Stimulated activated CD8-positive, alpha-beta memory T cell treated with anti-CD3 and anti-CD28 coated beads, Interleukin-4, amount 100 ng/mL, for 48 hours (primary cell): Measurements from ENCODE around the gene ARSG.
"Not testable (repeated sequence)": the region's sequence is repeated elsewhere in the genome, so short reads cannot be mapped to it uniquely, and the experiment has no call there.

ENCODE experiments used
- DNase-seq: peaks from one replicate; pipeline ENCODE4 v3.0.0-alpha.2; 2020

ARSG gene

DNA sequence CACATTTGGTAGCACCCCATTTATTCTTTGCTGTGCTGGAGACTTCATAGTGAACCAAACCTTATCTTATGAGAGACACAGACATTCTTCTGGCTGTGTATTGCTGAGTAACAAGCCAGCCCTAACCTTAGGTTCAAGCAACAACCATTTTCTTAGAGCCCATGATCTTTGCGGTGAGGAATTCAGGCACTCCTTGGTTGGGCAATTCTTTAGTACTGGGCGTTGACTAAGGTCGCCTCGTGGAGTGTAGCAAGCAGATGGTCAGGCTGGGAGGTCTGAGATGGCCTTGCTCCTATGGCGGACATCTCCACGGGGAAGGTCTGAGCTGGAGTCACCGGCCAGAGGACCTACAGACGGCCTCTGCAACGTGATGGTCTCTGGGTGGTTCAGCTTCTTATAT, 43.1 kb downstream of the ARSG start:
- no peak for DNase-seq

DNA sequence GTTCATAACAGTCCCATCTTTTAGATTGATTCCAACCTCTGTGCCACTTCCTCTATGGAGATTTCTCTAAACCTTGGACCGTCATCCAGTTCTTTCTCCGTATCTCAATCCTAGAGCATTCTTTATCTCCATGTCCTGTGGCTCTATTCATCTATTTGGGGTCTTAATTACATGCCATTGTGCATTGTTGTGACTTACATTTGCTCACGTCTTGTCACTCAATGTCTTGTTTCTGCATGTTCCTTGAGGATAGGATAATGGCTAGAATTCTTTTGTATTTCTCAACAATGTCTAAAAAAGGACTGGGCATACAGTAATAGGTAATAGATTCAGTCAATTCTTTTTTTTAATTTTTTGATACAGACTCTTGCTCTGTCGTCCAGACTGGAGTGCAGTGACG, 50.2 kb downstream of the ARSG start:
- no peak for DNase-seq

DNA sequence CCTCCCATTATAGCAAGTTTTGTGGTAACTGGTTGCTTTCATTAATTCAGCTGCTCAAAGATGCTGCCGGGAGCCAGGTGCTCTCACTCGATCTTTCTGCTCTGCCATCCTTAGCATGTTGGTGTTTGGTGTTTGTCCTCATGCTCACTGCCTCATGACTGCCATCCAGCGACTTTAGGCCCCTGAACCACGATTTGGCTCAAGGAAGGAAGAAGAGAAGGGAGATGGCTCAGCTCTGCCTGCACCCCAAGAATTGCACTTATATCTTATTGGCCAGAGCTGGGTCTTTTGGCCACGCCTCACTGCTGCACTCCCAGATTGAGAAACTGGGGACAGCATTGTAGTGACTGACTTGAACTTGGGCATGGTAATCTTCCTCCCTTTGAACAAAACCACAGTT, 52.7 kb downstream of the ARSG start:
- peak; percentile 31 for DNase-seq

DNA sequence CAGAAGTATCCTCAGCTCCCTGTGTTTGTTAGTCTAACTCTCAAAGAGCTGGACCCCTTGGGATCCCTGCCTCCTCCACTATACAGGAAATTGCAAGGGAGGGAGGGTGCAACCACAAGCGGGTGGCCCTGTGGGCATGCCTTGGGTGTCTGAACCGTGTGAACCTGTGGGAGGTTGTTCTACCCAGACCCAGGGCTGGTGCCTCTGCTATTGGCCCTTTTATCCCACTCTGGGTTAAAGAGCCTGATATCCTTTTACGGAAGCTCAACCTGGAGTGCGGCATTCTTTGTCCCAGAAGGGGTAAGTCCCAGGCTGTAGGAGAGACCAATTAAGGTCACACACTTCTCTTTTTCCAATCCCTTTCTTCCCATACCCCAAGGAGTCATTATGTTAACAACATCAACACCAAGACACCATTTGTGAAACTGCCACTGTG, 53.4 kb downstream of the ARSG start:
- DNase-seq, result peak; percentile 54

DNA sequence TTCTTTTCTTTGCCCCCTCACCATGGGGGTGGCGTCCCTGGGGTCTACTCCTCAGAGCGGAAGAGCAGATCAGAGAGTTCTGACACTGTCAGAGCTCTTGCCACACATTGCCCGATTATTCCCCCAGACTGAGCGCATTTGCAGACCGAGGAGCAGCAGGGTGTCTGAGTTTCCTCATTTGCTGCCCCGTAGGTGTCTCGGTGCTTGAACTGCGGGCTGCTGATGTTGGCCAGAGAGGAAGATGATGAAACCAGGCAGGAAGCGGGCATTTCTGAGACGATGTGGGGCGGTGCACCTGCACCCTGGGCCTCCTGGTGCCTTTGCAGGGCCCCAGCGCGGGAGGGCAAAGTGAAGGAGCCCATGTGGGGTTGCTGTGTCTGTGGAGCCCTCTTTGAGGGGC, 55.2 kb downstream of the ARSG start:
- peak; percentile 84 for DNase-seq

DNA sequence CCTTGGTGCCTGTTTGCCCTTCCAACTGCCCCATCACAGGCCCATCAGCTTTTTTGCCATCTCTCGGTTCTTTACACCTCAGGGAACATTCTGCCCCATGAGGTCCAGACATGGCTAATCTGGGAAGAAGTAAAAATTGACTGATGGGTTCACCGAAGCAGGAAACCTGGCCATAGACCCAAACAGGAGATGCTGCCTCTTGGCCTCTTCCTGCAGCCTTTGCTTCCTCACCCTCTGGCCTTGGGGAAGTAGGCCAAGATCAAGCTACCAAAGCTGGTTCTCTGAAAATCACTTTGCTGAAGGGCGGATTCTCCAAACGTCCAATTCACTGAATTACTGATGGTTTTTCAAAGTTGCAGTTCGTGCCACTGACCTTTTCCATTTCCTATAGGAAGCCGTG, 56.1 kb downstream of the ARSG start:
- DNase-seq, result no peak

DNA sequence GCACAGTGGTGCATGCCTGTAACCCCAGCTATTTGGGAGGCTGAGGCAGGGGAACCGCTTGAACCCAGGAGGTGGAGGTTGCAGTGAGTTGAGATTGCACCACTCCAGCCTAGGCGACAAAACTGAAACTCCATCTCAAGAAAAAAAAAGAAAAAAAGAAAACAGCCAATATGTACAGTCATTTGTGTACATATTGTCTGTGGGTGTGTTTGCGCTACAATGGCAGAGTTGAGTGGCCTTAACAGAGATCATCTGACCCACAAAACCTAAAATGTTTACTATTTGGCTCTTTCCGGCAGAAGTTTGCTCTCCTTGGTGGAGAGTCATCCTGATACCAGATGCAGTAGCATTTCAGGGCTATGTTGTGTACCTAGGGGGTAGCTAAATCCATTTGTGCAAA, 57.9 kb downstream of the ARSG start:
- DNase-seq, result peak; percentile 28

DNA sequence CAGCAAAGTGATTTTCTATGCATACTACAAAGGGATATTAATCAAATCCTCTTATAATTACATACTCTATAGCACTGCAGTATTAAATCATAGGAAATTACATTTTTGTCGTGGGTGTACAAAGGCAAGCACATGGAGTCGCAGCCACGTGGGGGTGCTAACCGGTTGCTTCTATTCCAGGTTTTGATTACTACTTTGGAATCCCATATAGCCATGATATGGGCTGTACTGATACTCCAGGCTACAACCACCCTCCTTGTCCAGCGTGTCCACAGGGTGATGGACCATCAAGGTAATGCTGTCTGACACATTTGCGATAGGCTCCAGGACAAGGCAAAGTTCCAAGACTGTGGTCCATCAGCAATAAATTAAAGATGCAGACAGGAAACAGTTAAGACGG, 60.1 kb downstream of the ARSG start:
- no peak for DNase-seq

DNA sequence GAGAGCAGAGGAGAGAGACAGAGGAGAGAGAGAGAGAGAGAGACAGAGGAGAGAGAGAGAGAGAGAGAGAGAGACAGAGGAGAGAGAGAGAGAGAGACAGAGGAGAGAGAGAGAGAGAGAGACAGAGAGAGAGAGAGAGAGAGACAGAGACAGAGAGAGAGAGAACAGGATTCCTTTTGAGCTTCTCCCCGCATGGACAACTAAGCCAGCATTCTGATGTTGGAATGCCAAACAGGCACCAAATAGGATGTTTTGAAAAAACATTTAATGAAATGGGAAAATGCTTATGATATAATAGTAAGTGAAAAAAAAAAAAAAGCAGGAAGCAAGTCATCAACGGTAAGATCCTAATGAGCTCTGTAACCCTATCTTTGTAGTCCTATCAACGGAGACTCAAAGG, 60.7 kb downstream of the ARSG start:
- DNase-seq, result no peak

DNA sequence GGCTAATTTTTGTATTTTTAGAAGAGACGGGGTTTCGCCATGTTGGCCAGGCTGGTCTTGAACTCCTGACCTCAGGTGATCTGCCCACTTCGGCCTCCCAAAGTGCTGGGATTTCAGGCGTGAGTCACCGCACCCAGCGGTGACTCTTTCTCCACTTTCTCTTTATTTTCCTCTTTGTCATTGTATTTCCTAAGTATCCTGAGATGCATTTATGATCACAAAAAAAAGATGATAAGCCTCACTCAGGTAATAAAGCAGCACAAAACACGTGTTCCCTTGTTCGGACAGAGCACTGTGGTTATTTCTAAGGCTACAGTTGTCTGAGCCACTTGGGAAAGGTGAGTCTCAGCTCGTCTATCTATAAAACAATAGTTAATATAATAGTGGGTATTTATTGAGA, 61.4 kb downstream of the ARSG start:
- not testable (repeated sequence) for DNase-seq

DNA sequence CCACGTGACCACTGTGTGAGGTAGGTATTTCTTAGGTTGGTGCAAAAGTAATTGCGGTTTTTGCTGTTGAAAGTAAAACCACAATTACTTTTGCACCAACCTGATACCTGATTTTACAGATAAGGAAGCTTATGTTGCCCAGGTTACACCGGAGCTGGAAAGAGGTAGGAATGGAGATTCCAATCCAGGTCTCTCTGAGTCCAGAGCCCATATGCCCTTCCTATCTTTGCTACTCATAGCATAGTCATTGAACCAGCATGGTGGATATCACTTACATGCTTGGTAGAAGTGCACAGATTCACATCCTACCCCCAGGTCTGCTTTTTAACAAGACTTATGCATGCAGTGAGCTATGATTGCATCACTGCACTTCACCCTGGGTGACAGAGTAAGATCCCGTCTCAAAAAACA, 61.8 kb downstream of the ARSG start:
- DNase-seq, result no peak

DNA sequence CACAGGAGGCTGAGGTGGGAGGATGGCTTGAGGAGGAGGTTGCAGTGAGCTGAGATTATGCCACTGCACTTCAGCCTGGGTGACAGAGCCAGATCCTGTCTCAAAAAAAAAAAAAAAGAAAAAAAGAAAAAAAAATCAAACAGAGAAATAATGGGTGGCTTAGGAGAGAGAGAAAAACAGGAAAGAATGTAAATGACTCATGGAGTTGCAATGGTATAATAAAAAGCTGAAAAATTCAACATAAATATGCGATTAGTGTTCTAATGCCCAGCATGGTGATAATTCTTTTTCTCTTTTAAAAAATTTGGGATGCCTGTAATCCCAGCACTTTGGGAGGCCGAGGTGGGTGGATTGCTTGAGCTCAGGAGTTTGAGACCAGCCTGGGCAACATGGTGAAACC, 63.0 kb downstream of the ARSG start:
- not testable (repeated sequence) for DNase-seq

DNA sequence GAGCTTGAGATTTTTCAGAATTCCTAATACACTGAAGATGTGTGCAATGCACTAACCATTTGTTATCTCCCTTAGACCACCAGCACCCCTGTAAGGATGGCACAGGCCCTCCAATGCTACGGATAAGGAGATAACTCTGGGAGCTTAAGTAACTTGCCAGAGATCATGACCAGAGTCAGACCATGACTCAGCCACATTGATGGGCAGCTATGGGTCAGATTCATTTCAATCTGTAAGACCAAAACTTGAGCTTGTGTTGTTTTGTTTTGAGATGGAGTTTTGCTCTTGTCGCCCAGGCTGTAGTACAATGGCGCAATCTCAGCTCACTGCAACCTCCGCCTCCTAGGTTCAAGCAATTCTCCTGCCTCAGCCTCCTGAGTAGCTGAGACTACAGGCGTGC, 63.8 kb downstream of the ARSG start:
- DNase-seq, result not testable (repeated sequence)

DNA sequence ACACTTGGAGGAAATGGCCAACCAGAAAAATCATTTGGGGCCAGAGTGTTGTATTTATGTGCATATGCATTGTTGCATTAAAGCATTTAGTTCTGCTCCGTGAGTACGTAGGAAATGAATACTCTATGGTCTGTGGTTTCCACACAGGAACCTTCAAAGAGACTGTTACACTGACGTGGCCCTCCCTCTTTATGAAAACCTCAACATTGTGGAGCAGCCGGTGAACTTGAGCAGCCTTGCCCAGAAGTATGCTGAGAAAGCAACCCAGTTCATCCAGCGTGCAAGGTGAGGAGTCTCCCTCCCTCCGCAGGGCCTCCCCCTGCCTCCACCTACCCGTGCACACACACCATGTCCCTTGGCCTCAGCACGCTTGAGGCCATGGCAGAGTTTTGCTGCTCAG, 65.2 kb downstream of the ARSG start:
- peak; percentile 72 for DNase-seq

DNA sequence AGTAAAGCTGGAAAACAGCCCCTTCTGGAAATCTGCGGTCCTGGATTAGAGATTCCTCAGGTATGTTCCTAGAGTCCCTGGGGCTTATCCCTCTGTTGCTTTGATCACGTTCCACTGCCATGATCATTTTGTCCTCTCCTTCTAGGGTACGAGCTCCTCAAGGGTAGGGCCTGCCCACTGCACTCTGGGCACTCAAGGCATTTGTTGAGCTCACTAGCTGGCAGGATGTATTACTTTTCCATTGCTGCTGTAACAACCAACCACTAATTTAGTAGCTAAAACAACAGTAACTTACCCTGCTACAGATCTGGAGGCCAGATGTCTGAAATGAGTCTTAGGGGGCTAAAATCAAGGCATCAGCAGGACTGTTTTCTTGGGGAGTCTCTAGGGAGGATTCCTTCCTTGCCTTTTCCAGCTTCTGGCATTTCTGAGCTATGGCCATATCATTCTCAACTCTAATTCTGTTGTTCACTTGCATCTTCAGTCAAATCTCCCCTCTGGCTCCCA, 65.7 kb downstream of the ARSG start:
- DNase-seq, result no peak

DNA sequence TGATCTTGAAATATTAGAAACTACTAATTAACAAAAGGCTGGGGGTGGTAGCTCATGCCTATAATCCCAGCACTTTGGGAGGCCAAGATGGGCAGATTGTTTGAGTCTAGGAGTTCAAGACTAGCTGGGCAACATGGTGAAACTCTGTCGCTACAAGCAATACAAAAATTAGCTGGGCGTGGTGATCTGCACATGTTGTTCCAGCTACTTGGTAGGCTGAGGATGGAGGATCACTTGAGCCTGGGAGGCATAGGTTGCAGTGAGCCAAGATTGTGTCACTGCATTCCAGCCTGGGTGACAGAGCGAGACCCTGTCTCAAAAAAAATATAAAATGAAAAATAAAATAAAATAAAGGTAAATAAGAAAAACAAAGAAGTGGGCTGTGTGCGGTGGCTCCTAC, 66.6 kb downstream of the ARSG start:
- no peak for DNase-seq

DNA sequence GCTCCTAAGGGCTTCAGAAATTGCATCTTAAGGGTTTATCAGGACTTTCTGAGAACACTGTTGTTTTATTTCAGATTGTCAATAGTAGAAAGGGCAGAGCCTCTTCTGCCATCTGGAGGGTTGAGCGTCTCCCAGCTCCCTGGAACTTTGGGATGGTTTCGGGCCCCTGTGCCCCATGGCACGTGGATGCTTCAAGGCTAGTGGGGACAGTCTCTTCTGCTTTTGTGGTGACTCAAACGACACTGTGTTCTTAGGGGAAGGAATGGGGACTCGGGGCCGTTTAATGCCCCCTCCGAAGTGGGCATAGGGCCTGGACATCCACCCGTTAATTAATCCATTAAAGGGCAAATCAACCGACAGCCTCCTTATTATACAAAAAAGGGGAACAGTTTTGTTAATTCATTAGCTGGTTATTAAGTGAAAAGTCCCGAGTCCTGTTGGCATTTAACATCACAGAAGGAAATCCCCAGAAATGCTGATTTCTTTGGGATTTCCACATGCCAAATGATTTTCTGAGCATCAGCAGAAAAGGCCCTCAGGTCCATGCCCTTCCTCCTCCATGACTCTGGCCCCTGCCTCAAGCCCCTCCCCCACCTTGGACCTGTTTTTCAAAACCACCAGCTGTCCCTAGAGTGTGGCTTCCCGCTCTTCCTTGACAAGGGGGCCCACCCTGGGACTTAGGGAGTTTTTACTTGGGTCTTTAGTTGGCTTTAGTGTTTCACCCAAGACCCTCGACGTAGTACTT, 68.7 kb downstream of the ARSG start:
- no peak for DNase-seq

DNA sequence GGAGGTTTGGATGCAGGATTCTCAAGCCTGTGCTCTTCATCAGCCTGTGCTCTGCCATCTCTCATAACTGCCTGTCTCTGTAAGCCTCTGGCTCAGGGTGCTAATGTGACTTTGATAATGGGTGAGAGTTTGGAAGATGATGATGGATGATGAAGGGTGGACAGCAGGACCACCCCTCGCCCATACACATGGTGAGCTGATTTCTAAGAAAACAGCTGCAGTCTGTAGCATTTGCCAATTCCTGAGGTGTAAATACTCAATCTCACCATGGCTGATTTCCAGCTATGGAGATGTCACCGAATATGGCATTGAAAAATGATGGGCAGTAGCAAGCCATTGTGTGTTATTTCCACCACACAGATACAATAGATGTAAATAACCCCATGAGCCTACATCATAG, 74.2 kb downstream of the ARSG start:
- no peak for DNase-seq

DNA sequence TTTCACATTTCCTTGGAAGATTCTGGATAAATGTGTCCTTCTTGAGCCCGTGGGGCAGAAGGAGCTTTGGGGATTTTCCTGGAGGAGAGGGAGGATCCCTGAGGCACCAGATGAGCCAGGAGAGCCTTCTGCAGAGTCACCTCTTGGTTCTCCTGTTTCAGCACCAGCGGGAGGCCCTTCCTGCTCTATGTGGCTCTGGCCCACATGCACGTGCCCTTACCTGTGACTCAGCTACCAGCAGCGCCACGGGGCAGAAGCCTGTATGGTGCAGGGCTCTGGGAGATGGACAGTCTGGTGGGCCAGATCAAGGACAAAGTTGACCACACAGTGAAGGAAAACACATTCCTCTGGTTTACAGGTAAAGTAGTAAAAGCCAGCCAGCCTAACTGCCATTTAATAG, 77.1 kb downstream of the ARSG start:
- DNase-seq, result no peak

DNA sequence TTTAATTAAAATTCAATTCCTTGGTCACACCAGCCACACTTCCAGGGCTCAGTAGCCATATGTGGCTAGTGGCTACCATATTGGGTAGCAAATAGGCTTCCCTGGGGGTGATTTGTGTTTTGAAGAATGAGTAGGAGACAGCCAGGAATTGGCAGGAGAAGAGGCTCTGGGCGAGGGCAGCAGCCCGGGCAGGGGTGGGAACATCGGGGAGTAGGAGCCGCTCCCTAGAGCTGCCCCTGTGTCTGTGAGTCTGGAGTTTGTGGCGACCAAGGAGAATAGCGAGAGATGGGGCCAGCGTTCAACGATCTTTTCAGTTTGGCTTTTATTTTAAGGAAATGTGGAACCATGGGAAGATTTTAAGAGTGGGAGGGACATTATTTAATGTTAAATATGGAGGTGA, 84.3 kb downstream of the ARSG start:
- DNase-seq, result no peak

DNA sequence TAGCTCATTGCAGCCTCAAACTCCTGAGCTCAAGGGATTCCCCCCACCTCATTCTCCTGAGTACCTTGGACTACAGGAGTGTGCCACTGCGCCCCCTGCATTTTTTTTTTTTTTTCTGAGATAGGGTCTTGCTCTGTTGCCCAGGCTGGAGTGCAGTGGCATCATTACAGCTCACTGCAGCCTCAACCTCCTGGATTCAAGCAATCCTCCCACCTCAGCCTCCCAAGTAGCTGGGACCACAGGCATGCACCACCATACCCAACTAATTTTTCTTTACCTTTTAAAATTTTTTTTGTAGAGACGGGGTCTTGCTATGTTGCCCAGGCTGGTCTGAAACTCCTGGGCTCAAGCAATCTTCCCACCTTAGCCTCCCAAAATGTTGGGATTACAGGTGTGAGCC, 84.9 kb downstream of the ARSG start:
- not testable (repeated sequence) for DNase-seq

DNA sequence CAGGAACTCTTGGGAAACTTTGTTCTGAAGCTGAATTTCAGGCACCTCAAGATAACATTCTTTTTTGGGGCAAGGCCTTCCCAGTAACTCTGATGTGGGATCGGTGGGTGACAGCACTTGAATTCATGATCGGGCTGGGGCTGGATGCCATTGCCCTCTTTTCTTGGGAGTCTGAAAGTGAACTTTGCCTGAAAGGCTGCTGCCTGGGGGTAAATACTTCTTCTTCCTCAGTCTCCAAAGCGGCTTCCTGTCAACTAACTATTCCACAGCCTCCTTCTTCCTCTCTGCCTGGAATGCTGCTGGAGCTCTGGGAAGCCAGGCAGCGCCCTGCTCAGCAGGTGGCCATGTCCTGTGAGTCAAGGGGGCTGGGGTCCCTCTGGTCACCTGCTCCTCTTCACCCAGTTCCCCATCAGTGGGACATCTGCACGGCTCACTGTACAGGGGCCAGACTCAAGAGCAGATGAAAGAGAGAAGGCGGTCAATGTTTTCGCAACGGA, 86.5 kb downstream of the ARSG start:
- no peak for DNase-seq

DNA sequence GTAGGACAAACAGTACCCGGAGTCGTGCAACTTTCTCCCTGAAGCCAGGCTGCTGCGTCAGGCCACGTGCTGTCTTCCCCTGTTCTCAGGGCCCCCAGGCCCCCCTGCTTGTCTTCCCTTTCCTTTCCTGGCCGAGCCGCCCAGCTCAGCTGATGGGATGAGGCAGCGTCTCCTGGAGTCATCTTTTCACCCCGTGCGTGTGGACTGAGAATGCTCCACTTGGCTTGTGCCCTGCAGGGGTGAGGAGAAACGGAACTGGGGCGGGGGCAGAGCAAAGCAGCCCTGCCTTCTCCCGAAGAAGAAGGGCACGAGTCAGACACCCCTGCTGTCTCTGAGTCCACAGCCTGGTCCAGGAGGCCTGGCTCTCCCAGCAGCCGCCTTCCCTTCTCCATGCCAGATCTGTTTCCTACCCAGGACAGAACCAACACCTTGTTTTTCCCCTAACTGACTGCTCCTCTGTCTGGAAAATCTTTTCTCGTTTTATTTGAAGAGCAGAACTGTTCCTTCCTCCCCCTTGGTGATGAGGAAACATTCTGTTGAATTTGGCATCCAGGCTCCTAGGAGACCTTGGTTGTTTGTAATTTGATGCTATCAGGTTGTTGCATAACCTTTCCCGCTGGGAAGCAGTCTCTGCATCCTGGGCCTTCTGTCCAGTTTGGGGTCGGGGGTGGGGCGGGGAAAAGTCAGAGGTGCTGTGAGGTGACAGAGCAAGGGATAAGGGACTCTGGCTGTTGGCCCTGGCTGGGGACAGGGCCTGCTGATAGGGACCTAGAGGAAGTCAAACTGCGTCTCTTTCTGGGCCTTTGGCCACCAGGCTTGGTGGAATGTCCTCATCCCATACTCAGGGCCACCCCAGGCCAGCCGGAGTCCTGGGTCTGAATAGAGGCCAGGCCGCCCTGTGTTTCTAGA, 87.2 kb downstream of the ARSG start:
- DNase-seq, result no peak

DNA sequence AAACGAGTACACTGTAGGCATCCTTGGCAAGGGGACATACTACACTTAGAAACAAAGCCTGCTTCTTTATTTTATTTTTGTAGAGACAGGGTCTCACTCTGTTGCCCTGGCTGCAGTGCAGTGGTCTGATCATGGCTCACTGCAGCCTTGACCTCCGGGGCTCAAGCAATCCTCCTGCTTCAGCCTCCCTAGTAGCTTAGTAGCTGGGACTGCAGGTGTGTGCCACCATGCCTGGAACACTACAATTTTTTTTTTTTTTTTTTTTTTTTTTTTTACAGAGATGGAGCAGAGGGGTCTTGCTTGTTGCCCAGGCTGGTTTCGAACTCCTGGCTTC, 87.8 kb downstream of the ARSG start:
- no peak for DNase-seq
